ENCODE results near the gene GFER.

GRCh38 chr16:2031081-2031577, 47.1 kb downstream of the GFER start:
- TF ChIP-seq KDM1A (IDR thresholded peaks at IDR 0.05; ENCODE audit: borderline replicate concordance) (no peak), SMC3 (IDR thresholded peaks at IDR 0.05; ENCODE audit: borderline replicate concordance, low read length) (no peak), NKRF (conservative IDR thresholded peaks at IDR 0.05) (no peak), CTCF (IDR thresholded peaks at IDR 0.05 in 2 of 3, conservative IDR thresholded peaks at IDR 0.05 in 1 of 3; ENCODE audit: control insufficient read depth in 2 of 3, extremely low read depth in 1 of 3, insufficient read depth in 1 of 3, low read depth in 3 of 3, low read length in 3 of 3) (no peak), YBX1 (IDR thresholded peaks at IDR 0.05) (no peak)
